ENCODE data around the gene KLHDC3.
"Not testable (repeated sequence)": the region's sequence is repeated elsewhere in the genome, so short reads cannot be mapped to it uniquely, and the experiment has no call there.

Gene KLHDC3

DNA sequence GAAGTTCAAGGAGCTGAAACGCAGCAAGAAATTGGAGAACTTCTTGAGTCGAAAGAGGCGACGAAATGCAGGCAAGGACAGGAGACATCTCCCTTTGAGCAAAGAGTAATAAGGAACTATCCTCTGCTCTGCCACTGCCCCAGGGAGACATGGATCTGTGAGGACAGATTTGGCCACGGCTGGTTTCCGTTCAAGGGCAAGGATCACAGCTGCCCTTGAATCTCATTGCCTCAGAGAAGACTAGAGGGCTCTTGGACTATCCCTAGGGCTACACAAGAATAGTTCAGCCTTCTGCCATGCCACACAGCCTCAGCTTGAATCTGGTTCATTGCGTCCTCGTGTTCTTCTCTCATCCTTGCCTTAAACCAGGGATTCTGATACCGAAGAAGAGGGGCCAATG lies 15.1 kb downstream of the KLHDC3 start:
- DNase-seq, result no peak

DNA sequence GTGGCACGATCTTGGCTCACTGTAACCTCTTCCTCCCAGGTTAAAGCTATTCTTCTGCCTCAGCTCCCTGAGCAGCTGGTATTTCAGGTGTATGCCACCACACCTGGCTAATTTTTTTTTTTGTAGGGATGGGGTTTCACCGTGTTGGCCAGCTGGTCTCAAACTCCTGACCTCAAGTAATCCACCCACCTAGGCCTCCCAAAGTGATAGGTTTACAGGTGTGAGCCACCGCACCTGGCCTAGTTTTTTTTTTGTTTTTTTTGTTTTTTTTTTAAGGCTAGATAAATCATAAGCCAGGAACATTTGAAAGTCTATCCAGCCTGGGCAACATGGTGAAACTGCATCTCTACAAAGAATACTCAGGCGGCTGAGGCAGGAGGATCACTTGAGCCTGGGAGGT lies 18.3 kb downstream of the KLHDC3 start:
- DNase-seq, result no peak

DNA sequence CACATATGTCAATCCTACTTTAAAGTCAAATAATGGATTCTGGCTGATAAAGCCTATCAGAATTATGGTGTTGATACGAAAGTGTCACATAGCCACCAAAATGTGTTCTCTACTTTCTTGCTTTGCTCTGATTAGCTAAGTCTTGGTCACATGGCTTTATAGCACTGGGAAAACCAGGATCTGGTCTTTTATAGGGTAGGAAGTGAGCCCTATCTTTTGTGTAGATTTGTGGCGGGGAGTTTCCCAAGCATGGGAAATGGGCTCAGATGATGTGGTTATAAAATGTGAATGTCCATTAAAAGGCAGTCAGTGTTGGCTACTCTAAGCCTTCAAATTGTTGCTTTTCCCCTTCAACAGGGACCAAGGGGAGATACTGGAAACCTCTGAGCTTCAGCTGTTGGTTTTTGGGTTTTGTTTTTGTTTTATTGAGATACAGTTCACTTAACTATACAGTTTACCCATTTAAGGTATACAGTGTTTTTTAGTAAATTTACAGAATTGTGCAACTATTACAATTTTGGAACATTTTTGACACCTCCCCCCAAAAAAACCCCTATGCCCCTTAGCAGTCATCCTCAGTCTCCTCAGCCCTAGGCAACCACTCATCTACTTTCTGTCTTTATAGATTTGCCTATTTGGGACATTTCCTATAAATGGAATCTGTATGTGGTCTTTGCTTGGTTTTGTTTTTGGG lies 19.6 kb downstream of the KLHDC3 start:
- no peak for DNase-seq

DNA sequence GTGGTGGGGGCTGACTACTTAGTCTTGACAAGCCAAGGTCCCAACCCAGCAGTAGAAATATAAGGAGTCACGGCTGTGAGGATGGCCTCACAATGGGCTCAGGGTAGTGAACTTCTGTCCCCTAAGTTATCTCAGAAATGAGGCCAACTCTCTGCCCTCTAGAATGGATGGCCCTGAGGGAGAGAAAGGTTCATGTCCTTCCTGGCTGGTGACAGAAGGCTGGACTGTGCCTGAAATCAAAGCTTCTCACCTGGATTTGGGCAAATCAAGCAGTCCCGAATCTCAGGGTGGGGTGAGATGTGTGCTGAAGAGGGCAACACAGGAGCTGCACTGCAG lies 20.1 kb downstream of the KLHDC3 start:
- no peak for DNase-seq

DNA sequence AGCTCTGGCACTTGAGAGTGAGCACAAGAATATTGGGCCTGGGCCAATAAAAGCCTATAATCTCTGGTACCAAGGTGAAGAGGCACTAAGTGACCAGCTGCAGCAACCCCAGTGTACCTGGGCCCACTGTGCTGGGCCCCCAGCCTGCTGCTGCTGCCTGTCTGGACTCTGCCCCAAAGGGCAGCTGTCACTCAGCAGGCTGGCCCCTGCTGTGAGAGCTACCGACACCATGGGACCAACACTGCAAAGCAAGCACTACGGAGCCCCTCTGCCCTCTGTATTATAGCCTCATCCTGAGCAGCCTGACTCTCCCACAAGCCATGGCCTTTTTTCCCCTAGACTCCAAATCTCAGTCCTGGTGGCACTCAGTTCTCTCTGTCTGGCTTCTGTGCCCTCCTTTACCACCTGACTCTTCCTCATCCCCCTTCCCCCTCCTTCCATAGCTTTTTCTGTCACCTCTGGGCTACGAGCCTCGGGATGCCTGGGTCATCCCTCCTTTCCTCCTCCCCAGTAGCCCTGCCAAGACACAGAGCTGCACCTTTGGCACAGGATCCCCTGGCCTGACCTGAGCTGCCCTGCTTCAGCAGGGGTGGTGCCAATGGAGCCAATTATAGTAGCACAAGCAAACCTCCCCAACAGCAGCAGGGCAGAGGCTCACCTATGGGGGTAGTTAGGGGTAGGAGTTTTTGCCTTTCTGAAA lies 21.6 kb downstream of the KLHDC3 start:
- DNase-seq, result no peak

DNA sequence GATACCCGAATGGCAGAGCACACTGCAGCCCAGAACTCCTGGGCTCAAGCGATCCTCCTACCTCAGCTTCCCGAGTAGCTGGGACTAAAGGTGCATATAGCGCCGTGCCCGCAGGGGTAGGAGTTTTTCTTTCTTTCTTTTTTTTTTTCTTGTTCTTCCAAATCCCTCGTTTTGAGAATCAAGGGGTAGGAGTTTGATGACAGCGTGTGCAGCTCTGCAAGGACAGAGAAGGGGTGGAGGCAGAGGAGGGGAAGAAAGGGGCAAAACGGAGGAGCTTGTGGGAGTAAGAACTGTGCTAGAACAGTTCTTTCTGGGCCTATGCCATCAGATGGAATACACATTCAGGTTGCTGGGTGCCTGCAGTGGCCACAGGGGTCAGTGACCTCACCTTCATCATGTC lies 22.7 kb downstream of the KLHDC3 start:
- DNase-seq, result no peak

DNA sequence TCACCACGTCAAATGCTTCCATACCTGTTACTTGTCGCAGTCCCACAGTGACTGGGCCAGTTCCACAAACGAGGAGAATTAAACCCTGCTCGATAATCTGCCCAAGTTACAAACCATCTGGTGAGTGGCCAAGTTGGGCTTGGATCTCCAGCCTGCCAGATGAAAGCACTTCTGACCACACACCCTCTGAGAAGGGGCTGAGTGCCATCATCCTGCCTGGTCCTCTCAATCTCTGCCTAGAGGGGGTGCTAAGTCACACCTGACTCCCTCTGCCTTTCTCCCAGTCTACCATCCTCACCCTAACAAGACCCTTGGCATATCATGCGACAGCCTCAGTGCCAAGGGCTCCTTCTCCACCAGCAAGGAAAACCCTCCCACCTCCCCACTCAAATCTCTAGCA lies 23.1 kb downstream of the KLHDC3 start:
- DNase-seq, result no peak

DNA sequence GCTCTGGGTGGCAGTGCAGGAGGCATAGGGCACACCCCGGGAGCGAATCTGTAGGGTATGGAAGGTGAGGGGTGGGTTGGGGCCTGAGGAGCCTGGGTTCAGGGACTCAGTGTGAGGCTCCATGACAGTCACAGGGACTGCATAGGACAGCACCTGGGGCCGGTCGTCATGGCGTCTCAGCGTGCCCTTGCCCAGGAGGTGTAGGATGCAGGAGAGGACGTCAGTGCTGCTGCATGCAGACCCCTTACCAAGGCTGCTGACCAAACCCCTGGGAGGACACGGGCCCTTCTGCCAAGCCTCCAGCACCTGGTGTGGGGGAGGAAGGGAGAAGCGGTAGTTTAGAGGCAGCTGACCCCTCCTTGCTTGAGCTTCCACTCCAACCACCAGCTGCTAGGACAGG lies 23.7 kb downstream of the KLHDC3 start:
- no peak for DNase-seq

DNA sequence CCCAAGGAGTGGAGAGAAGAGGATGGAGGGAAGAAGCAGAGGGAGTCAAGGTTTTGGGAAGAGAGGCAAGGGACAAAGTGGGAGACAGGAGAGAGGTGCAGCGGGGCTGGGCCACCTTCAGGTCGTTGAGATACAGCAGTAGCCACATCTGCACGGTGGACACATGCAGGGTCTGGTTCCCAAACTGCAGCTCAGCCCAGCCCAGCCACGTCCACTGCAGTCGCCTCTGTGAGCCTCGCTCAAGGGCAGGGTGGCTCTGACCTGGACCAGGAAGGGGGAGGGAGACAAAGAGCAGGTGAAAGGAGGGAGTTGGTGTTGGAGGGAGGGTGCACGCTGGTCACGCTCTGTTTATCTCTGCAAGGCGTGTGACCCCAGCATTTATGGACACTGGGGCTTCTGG lies 24.7 kb downstream of the KLHDC3 start:
- DNase-seq, result no peak

DNA sequence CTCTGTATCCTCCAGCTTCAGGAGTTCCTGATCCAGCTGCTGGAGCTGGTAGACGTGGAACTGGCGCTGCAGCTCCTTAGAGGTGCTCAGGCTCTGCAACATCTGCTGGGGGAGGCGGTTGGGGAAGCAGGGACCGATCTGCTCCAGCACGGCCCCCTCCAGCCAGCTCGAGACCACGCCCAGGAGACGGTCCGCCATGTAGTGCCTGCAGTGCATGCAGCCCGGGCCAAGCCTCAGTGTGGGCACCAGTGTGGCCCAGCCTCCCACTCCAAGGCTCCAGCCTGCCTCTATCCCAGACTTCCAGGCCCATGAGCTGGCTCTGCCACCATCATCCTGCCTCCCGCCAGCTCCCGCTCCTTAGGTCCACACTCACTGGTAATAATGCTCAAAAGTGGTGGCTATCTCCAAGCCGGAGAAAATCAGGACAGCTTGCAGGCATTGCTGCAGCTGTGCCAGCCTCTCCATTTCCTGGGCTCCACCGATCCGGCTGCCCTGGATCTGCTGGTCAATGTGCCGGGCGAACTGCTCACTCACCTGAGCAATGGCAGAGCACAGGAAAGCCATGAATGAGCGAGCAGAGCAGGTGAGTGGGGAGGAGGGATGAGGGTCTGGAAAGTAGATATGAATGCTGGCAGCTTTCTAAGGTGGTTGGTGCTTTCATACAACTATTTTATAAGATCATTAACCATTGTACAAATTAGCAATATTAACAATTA lies 26.7 kb downstream of the KLHDC3 start:
- DNase-seq, result no peak

DNA sequence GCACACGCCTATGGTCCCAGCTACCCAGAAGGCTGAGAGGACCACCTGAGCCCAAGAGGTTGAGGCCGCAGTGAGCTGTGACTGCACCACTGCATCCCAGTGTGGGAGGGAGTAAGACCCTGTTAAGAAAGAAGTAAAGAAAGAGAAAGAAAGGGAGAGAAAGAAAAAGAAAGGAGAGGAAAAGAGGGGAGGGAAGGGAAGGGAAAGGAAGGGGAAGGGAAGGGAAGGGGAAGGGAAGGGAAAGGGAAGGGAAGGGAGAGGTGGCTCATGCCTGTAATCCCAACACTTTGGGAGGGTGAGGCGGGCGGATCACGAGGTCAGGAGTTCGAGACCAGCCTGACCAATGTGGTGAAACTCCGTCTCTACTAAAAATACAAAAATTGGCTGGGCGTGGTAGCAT lies 27.4 kb downstream of the KLHDC3 start:
- DNase-seq, result not testable (repeated sequence)

DNA sequence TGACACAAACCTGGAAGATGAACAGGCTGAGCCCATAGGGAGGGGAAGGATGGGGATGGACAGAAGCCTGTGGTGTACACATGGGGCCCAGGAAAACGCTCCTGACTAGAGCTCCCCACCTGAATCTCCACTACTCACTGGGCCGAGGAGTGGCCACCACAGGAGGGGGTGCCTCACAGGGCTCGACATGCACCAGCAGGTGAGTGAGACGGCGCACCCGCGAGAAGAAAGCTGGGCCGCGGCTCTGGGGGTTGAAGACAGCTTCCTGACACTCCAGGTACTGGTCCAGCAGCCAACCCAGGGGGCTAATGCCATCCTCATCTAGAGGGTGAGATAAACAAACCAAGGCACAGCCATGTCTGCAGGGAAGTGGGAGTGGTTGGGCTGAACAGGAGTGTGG lies 29.3 kb downstream of the KLHDC3 start:
- no peak for DNase-seq

DNA sequence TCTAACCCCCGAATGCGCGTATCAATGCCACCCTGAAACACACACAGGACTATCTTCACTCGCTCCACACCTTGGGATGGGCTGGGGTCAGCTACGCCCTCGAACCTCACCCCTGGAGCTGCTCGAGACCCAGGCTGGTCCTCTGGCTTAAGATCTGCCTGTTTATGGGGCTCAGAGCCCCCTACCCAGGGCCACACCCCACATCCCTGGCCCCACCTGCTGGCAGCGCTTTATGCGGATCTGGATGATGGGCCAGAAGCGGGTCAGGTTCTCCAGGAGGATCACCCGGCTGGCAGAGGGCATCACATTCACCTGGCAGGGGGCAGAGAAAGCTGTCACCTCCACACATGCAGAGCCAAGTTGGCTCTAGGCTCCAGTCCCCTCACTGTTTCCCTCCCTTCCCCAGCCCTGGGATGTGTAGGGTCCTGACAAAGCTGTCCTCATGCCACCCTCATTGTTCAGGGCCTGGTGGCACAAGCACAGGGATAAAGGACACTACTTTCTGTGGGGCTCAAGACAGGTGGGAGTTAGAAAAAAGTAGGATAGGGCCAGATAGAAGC lies 31.4 kb downstream of the KLHDC3 start:
- DNase-seq, result no peak

DNA sequence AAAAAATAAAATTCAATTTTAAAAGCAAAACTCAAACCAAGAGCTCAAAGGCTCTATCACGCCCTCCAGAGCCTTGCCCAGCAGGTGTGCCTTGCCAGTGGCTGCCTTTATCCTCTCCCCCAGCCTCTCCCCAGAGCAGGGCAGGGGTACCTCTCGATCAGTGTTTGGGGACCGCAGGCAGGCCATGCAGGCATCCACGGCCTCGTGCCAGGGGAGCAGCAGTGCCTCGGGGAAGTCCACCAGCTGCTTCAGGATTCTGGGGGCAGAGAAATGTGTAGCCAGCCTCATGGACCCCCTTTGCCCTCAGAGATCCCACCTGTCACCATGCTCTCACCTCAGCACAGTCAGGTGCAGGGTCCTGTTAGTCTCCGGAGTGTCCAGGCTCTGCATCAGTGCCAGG lies 33.9 kb downstream of the KLHDC3 start:
- no peak for DNase-seq

DNA sequence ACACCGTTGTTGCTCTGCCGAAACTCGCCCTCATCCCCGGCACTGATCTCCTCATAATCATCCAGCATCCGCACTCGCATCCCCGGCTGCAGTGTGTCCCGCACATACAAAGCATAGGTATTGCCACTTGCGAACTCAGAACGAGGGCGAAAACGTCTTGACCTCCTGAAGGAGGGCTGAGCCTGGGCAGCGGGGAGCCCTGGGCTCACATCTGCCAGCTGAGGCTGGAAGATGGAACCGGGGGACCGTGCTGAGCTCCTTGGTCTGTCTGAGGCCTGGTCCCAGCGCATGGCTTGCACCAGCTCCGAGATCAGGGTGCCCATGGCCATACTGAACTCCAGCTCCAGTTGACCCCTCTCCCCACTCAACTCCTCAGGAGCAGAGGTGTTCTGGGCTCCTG lies 36.9 kb downstream of the KLHDC3 start:
- no peak for DNase-seq

DNA sequence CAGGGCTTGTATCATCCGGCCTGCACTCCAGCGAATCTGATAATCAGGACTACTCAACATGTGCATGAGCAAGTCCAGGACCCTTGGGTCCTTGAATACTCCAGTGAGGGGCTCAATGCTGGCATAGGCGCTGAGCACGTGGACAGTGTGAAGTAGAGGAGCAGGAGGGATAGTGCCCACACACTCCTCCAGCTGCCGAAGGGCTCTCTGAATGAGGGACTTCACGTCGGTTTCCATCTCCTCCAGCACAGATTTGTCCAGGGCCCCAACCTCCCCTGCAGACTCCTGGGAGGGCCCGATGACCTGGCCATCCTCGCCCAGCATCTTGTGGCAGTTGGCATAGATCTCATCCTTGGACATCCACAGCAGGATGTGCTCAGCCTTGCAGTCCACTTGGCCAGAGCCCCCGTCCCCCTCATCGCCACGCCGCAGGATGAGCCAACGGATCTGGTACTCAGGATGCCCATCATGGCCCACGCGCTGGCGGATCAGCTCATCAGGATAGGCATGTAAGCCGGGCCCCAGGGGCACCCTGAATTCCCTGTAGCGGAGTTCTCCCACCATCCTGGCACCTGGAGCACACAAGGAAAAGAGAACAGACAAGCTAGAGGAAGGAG lies 38.3 kb downstream of the KLHDC3 start:
- no peak for DNase-seq

DNA sequence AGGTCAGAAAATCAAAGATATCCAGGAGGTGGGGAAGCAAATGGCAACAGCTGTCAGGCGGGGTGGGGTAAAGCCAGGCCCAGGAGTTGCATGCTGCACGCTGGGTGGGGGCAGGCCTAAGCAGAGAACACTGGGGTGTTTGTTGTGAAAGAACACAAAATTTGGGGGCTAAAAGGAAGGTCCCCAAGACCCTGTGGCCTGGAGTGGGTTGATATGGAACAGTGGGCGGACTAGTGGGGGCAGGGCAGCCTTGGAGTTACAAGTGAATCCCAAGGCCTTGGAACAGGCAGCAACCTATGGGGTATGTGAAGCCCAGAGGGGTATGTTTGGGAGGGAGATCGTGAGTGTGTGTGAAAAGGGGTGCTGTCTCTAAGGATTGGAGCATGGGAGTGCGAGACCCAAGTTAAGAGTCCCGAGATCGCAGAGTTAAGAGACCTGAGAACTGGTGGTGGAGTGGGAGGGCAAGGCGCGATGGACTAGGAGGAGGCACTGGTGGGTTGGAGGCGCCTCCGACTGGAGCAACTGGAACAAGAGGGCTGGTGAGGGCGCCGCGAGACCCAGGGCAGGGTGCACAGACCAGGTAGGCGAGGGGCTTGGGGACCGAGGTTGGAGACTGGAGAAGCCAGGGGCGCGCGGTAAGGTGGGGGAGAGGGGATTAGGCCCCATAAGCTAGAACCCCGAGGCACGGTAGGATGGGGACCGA lies 38.9 kb downstream of the KLHDC3 start:
- peak; percentile 17 for DNase-seq

DNA sequence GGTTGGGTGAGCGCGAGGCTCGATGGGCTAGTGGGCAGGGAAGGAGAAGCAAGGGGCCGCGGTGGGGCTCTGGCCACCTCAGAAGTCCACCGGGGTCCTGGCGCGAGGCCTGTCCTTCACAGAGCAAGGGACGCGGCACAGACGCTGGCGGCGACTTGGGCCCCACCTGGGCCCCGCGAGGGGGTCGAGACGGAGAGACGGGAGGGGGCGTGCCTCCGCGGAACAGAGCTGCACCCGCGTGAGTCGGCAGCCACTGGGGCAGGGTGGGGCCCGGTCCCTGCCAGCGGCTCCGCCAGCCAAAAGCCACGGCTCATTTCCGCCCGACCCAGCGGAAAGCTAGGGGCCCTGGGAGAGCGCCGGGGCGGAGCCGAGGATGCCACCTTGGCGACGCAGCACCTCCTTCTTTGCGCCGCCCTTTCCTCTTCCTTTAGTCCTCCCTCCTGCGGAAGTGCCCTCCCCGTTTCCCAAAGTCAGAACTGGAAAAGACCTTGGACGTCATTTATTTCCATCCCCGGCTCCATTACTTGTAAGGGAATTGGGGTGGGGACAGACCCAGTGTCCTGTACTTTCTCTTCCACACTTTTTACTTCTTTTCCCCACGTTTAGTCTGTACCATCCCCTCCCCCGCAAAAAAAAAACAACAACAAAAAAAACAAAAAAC lies 39.6 kb downstream of the KLHDC3 start, which contains the start of gene CUL7:
Gene CUL7 (minus strand): TSS at position 307 of the 661 bp plus-strand sequence. CDS start 1,063 bp downstream, outside the sequence.
- peak; percentile 96 for DNase-seq

DNA sequence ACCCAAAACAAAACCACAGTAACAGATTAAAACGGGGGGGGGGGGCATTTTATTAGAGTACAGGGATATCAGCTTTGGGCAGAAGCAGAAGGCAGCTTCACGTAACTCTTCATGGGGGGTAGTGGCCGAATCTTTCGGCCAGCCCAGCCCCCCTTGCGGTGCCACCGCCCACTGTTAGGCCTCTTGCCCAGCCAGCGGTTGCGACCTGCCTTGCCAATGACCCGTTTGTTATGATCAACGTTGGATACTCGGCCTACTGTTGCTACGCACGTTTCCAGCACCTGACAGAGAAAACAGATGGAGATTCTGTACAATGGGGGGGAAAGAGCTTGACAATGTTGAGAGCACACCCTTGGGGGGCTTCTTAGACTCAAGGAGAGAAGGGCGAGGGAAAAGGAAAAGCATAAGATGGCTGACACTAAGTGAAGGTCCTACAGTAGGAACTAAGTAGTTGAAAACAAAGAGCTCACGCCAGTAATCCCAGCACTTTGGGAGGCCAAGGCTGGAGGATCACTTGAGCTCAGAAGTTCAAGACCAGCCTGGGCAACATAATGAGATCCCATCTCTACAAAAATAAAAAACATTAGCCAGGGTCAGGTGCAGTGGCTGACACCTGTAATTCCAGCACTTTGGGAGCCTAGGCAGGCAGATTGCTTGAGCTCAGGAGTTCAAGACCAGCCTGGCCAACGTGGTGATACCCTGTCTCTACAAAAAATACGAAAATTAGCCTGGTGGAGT lies 40.3 kb downstream of the KLHDC3 start:
- DNase-seq, result no peak

DNA sequence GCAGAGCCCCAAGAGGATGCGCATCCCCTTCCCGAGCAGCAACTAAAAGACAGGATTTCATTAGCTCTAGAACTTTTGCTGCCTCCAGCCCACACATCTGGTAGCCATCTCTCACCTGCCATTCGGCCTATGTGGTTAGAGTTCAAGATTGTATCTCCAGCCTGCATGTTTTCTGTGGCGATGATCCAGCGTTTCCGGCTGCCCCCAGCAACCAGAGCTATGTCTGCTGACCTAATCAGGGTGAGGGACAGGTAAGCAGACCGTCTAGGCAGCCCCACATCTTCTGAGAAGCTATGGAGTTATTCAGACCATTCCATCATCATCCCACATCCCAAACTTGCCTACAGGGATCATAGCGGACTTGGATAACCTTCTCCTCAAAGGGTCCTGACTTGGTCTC lies 41.9 kb downstream of the KLHDC3 start:
- no peak for DNase-seq

DNA sequence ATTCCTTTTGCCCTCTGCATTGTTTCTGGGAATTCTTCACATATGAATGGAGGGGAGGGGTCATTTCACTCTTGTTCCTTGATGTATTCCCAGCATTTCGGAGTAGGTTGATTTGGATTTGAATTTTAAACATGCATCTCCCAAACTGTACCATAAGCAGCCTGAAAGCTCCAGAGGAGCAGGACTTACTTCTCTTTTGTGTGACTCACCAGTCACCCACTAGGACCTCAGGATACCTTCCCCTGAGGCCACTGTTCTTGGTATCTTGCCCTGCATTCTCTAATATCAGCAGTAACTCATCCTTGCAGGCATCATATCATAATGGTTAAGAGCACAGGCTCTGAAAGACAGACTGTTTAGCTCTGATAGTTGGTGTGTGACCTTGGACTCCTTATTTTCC lies 44.5 kb downstream of the KLHDC3 start:
- no peak for DNase-seq
